Peyer's patch (tissue), 4 donors: ENCODE results near the gene DDX46.

Source experiments
- POLR2A ChIP-seq, 2 donors: fragments of 450-650 bp; IDR thresholded peaks; one replicate each; pipeline ENCODE4 v1.5.1; 2017; ENCODE audit warnings: antibody characterized with exemption in 2 of 2, mild to moderate bottlenecking in 2 of 2, moderate library complexity in 2 of 2
- TF ChIP-seq, protein P1 (sequence below), 6 experiments: fragments of 450-650 bp in 4 of 6; fragments of 200-600 bp in 2 of 6; sonication (generic) in 1 of 6; IDR thresholded peaks; one replicate each; pipeline ENCODE4 v1.5.1; 2017 to 2019; ENCODE audit warnings: antibody characterized with exemption in 6 of 6, mild to moderate bottlenecking in 3 of 6, moderate library complexity in 1 of 6

- TF ChIP-seq, protein P1, sequence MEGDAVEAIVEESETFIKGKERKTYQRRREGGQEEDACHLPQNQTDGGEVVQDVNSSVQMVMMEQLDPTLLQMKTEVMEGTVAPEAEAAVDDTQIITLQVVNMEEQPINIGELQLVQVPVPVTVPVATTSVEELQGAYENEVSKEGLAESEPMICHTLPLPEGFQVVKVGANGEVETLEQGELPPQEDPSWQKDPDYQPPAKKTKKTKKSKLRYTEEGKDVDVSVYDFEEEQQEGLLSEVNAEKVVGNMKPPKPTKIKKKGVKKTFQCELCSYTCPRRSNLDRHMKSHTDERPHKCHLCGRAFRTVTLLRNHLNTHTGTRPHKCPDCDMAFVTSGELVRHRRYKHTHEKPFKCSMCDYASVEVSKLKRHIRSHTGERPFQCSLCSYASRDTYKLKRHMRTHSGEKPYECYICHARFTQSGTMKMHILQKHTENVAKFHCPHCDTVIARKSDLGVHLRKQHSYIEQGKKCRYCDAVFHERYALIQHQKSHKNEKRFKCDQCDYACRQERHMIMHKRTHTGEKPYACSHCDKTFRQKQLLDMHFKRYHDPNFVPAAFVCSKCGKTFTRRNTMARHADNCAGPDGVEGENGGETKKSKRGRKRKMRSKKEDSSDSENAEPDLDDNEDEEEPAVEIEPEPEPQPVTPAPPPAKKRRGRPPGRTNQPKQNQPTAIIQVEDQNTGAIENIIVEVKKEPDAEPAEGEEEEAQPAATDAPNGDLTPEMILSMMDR (IDR thresholded peaks at IDR 0.05) = no peak
- TF ChIP-seq POLR2A (IDR thresholded peaks at IDR 0.05) = peak; percentile 53 to 60
Measured at GRCh38 chr5:134873987-134874830, 115.6 kb downstream of the DDX46 start, which contains the start of gene TXNDC15.
